ENCODE results near the gene PHETA1.
"Not testable (repeated sequence)": the region's sequence is repeated elsewhere in the genome, so short reads cannot be mapped to it uniquely, and the experiment has no call there.

PHETA1 gene

GRCh38 chr12:111405149-111405858 lies 36.4 kb upstream of the PHETA1 start:
- peak; percentile 98 for DNase-seq

- DNase-seq, result peak; percentile 33 to 71
Observed at GRCh38 chr12:111404362-111405148, 35.7 kb upstream of the PHETA1 start.

GRCh38 chr12:111402490-111402824 lies 33.6 kb upstream of the PHETA1 start:
- DNase-seq, result not testable (repeated sequence)

- no peak for DNase-seq
Observed at GRCh38 chr12:111401167-111401605, 32.3 kb upstream of the PHETA1 start.

- DNase-seq, result not testable (repeated sequence)
Observed at GRCh38 chr12:111399741-111400404, 31.0 kb upstream of the PHETA1 start.

GRCh38 chr12:111398530-111398929 lies 29.6 kb upstream of the PHETA1 start:
- DNase-seq, result no peak

GRCh38 chr12:111396726-111397445 lies 28.0 kb upstream of the PHETA1 start:
- DNase-seq, result peak; percentile 82 to 88

- not testable (repeated sequence) for DNase-seq
Observed at GRCh38 chr12:111396271-111396670, 27.4 kb upstream of the PHETA1 start.

GRCh38 chr12:111395336-111396187 lies 26.7 kb upstream of the PHETA1 start:
- DNase-seq, result no peak

- DNase-seq, result no peak
Observed at GRCh38 chr12:111394480-111394879, 25.6 kb upstream of the PHETA1 start.

- DNase-seq, result peak in 1 of 2 donors; percentile 55
Observed at GRCh38 chr12:111393700-111394300, 24.9 kb upstream of the PHETA1 start.

- no peak for DNase-seq
Observed at GRCh38 chr12:111390910-111391309, 22.0 kb upstream of the PHETA1 start.

- DNase-seq, result no peak
Observed at GRCh38 chr12:111389635-111390034, 20.7 kb upstream of the PHETA1 start.

GRCh38 chr12:111387747-111388323 lies 18.9 kb upstream of the PHETA1 start:
- no peak for DNase-seq

GRCh38 chr12:111386885-111387284 lies 18.0 kb upstream of the PHETA1 start:
- DNase-seq, result no peak

GRCh38 chr12:111384596-111384995 lies 15.7 kb upstream of the PHETA1 start:
- DNase-seq, result no peak

GRCh38 chr12:111379942-111380554 lies 11.2 kb upstream of the PHETA1 start:
- DNase-seq, result no peak

- DNase-seq, result no peak
Observed at GRCh38 chr12:111377440-111377839, 8.5 kb upstream of the PHETA1 start.

GRCh38 chr12:111373231-111373630 lies 4.3 kb upstream of the PHETA1 start:
- not testable (repeated sequence) for DNase-seq

GRCh38 chr12:111369496-111370220 lies 763 bp upstream of the PHETA1 start:
- DNase-seq, result no peak

Measured in CD4-positive, alpha-beta T cell treated with Interferon alpha-2 for 1 hour (primary cell).